HG03060 (cell line): ENCODE results near the gene MLX.
"Not testable (repeated sequence)": the region's sequence is repeated elsewhere in the genome, so short reads cannot be mapped to it uniquely, and the experiment has no call there.

ENCODE experiments used
- ATAC-seq: cut with Tn5 transposase; IDR thresholded peaks from one replicate; pipeline ENCODE4 v1.9.1; 2021; ENCODE audit warnings: low read depth, moderate number of reproducible peaks; ENCODE audit not compliant: unreplicated experiment

The MLX gene

GRCh38 chr17:42554250-42555121 is 12.4 kb upstream of the MLX start:
- ATAC-seq, result peak; percentile 48

DNA sequence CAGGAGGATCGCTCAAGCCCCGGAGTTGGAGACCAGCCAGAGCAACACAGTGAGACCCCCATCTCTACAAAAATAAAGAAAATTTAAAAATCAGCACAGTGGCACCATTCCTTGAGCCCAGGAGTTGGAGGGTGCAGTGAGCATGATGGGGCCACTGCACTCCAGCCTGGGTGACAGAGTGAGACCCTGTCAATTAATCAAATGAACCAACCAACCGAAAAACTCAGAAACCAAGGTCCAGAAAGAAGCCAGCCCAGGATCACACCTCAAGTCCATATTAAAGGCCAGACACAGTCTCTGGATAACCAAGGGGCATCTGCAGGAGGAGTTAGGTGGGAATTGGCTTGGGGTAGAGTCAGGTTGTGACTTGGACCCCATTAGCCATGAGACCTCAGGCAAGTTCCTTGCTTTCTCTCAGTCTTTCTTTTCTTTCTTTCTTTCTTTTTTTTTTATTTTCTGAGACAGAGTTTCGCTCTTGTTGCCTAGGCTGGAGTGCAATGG is 11.7 kb upstream of the MLX start:
- no peak for ATAC-seq

DNA sequence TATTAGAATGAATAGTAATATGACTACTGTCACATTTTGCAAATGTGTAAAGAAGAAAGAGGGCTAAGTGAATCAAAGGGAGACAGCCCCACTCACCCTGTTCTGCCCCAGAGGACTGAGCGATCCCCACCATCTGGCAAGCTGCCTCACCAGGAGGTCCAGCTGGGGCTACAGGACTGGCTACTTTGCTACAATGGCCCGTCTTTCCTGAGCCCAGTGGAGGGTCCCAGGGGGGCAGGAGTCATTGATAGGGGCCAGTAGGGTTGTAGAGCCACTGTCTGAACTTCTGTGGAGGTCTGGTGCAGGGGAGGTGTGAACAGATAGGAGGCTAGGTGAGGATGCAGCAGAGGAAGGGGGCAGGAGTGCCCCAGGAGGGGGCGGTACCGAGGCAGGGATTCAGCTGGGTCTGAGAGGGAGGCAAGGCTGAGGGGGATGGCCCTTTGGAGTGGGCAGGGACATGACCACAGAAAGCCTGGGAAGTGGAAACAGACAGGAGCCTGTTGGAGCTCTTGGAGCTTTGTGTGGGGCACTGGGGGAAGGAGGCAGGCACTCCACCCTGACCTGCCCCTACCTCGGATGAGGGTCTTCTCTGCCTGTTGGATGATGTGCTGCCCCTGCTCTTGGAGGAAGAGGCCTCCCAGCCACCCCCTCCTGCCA is 10.8 kb upstream of the MLX start:
- ATAC-seq, result not testable (repeated sequence)

- ATAC-seq, result no peak
Observed at GRCh38 chr17:42559075-42559474, 7.8 kb upstream of the MLX start.

- no peak for ATAC-seq
Observed at GRCh38 chr17:42560246-42560645, 6.7 kb upstream of the MLX start.

DNA sequence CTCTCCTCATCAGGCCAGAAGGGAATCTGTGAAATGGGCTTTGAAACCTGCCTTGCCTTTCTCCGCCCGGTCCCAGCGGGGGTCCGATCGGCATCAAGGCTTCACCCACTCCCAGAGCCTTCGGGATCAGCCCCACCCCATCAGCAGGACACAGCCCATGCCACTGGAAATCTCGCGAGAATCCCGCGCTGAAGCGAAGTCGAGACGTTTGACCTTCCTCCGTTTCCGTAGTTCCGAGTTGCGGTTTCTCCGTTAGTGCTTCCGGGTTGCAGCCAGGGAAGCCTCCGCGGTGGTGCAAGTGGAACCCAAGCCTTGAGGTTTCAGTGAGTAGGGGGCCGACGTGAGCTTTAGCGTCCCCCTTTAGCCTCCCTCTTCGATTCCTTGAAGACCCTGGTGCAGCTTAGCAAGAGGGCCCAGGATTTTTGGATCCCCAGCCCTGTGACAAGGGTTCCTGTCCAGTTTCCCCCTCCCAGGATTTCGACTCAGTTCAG is 5.0 kb upstream of the MLX start, which contains the start of gene COASY:
COASY (plus strand) TSS at position 252 of the 491 bp plus-strand sequence. CDS start 475 bp downstream, outside the sequence.
- no peak for ATAC-seq

GRCh38 chr17:42562388-42563142 is 4.3 kb upstream of the MLX start:
- ATAC-seq, result no peak

GRCh38 chr17:42563143-42563509 is 3.8 kb upstream of the MLX start:
- no peak for ATAC-seq

GRCh38 chr17:42563543-42563942 is 3.4 kb upstream of the MLX start:
- ATAC-seq, result no peak

DNA sequence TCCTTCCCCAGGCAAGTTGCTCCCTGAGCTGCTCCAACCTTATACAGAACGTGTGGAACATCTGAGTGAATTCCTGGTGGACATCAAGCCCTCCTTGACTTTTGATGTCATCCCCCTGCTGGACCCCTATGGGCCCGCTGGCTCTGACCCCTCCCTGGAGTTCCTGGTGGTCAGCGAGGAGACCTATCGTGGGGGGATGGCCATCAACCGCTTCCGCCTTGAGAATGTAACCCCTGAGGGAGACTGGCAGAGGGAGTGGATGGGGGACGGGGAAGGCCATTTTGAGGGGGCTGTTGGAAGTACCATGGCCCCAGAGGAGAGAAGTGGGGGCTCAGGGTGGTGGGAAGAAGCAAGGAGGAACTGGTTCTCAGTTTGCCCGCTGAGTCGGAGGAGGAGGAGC is 3.0 kb upstream of the MLX start:
- ATAC-seq, result no peak

DNA sequence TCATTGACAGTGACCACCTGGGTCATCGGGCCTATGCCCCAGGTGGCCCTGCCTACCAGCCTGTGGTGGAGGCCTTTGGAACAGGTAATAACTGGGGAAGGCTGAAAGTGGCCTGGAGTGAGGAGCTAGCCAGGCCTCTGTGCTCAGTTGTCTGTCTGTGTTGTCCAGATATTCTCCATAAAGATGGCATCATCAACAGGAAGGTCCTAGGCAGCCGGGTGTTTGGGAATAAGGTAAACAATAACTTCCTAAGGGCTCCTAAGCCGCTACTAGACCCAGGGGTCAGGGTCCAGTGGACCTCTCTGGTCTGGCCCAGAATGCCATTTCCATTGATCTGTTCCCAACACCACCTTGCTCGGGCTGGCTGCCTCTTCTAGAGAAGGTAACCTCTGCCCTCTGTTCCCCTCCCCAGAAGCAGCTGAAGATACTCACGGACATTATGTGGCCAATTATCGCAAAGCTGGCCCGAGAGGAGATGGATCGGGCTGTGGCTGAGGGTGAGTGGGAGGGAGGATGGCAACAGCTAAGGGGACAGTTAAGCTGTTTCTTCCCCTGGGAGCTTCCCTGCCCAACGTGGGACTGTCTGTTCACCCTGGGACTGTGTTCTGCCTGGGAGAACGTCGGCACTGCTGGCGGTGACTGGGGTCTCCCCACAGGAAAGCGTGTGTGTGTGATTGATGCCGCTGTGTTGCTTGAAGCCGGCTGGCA is 1.9 kb upstream of the MLX start:
- ATAC-seq, result no peak

- ATAC-seq, result no peak
Observed at GRCh38 chr17:42565523-42566214, 1.2 kb upstream of the MLX start.

- no peak for ATAC-seq
Observed at GRCh38 chr17:42566215-42566882, 551 bp upstream of the MLX start.

DNA sequence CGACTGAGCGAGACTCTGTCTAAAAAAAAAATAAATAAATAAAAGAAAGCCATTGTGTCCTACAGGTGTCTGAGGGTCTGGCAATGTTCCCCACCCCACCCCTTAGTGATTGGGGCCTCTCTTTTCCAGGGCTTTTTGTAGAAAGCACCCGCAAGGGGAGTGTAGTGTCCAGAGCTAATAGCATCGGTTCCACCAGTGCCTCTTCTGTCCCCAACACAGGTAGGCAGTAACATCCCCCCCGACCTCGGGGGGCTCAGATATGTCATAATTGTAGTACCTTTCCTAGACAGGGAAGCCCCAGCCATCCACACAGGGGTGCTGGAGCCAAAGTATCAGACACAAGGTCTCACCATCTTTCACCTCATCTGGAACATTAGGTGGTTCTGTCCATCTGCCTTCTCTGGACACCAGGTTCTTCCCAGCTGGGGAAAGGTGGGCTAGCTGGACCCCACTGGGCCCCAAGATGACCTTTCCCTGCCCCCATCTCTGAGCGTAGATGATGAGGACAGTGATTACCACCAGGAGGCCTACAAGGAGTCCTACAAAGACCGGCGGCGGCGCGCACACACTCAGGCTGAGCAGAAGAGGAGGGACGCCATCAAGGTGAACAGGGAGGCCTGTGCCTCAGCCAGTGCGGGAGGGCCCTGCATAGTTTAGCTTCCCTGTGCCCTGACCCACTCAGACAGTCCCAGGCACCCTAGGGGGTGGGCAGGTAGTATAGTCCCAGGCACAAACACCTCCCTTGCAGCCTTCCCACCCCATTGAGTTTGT is 1.6 kb downstream of the MLX start:
- no peak for ATAC-seq

DNA sequence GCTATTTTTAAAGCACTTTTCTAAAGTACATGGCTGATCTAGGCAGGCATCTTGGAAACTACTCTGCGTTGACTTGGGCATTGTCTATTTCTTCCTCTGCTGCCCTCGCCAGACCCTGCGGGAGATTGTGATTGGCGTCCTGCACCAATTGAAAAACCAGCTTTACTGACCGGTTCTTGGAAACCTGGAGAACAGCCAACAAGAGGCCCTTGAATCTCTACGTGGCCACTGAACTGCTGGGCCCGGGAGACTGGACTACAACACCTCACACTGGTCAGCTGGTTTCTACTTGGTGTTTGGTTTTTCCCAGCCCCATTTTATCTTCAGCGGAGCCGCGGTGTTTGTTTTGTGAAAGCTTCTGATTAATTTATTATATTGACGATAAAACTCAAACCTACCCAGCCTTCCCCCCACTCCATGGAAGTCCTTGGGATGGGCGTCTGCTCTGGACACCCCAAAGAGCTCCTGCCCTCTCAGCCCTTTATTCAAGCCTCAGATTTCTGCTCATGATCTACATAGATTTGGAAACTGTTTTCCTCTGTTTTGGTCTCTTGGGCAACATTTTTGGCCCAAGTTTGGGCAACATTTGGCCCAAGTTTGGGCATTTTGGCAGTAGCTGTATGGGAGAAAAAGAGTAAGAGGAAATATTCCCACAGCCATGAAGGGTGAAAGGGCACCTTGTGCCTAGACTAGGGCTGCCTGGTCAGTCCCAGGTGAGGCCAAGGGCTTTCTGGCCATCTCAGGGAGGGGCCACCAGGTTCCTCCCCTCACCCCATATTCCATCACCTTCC is 4.7 kb downstream of the MLX start:
- no peak for ATAC-seq

- no peak for ATAC-seq
Observed at GRCh38 chr17:42573095-42573494, 6.2 kb downstream of the MLX start.

- ATAC-seq, result no peak
Observed at GRCh38 chr17:42574463-42574862, 7.6 kb downstream of the MLX start.

- no peak for ATAC-seq
Observed at GRCh38 chr17:42577140-42577531, 10.2 kb downstream of the MLX start.
